ENCODE data around the gene LIPN.

- TF ChIP-seq POLR2A (IDR thresholded peaks at IDR 0.05; ENCODE audit: low read depth, low read length) (no peak), CTCF (IDR thresholded peaks at IDR 0.05; ENCODE audit: extremely low read depth in 1 of 2, insufficient read depth in 1 of 2, low read depth in 1 of 2, low read length in 2 of 2) (no peak), MAX (IDR thresholded peaks at IDR 0.05; ENCODE audit: insufficient read depth, insufficient read length) (no peak)
These were observed 6.0 kb downstream of the LIPN start for GRCh38 chr10:88765816-88766215.

Measured in endothelial cell of umbilical vein (primary cell).